ELF-1 (cell line): ENCODE measurements around the gene CPA5.
"Not testable (repeated sequence)": the region's sequence is repeated elsewhere in the genome, so short reads cannot be mapped to it uniquely, and the experiment has no call there.

Source experiments
- DNase-seq: peaks from one replicate; pipeline ENCODE4 v3.0.0-alpha.2; 2016; ENCODE audit warnings: low read depth, low spot score

The CPA5 gene

GRCh38 chr7:130358471-130358870 lies 13.9 kb downstream of the CPA5 start:
- DNase-seq: no peak

DNA sequence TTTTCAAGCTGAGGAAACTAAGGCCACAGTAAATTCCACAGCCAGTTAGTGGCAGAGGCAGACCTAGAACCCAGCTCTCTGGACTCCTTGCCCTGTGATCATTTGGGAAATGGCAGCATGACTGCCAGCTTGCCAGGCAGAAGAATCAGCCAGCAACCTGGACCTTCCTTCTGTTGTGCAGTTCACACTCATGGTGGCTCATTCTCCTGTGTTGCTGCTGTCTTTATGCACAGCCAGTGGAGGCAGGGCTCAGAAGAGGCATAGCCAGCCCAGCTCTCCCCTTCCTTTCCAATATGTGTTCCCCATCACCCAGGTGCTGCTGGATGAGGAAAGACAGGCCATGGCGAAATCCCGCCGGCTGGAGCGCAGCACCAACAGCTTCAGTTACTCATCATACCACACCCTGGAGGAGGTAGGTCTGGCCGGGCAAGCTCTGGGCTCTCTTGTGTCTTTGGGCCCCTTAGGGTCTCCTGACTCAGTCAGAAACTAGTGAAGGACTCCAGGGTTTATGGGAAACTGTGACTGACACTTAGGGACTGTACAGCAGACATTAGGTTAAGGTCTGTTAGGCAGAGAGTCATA lies 14.8 kb downstream of the CPA5 start:
- no peak for DNase-seq

DNA sequence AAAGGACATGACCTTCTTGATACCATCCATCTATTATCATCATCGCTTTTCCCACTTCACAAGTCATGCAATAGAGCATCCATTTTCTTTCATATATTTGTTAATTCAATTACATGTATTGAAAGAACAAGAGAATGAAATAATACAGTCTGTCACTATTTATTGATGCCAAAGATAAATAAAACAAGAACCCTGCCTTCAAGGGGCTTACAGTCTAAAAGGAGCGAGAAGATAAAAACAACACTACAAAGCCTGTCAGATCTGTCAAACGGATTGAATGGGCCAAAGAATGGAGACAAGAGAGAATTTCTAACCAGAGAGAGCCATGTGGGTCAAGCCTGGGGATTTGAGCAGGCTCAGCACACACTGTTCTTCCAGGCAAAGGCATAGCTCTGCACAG lies 15.9 kb downstream of the CPA5 start:
- no peak for DNase-seq

- no peak for DNase-seq
Observed at GRCh38 chr7:130361681-130362080, 17.1 kb downstream of the CPA5 start.

- DNase-seq: no peak
Observed at GRCh38 chr7:130362251-130362816, 17.7 kb downstream of the CPA5 start.

GRCh38 chr7:130363026-130363847 lies 18.6 kb downstream of the CPA5 start:
- no peak for DNase-seq

DNA sequence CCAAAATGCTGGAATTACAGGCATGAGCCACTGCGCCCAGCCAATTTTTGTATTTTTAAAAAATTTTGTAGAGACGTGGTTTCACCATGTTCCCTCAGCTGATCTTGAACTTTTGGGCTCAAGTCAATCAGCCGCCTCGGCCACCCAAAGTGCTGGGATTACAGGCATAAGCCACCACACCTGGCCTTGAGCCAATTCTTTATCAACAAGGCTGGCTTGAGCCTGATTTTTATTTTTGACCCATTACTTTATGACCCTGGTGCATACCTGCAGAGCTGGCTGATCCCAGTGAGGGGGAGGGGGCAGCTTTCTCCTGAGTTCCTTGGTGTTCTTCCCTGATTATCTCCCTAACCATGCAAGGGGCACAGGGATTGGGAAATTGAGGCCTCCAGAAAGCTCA lies 19.8 kb downstream of the CPA5 start:
- DNase-seq: no peak

- DNase-seq: no peak
Observed at GRCh38 chr7:130365088-130365487, 20.5 kb downstream of the CPA5 start.

DNA sequence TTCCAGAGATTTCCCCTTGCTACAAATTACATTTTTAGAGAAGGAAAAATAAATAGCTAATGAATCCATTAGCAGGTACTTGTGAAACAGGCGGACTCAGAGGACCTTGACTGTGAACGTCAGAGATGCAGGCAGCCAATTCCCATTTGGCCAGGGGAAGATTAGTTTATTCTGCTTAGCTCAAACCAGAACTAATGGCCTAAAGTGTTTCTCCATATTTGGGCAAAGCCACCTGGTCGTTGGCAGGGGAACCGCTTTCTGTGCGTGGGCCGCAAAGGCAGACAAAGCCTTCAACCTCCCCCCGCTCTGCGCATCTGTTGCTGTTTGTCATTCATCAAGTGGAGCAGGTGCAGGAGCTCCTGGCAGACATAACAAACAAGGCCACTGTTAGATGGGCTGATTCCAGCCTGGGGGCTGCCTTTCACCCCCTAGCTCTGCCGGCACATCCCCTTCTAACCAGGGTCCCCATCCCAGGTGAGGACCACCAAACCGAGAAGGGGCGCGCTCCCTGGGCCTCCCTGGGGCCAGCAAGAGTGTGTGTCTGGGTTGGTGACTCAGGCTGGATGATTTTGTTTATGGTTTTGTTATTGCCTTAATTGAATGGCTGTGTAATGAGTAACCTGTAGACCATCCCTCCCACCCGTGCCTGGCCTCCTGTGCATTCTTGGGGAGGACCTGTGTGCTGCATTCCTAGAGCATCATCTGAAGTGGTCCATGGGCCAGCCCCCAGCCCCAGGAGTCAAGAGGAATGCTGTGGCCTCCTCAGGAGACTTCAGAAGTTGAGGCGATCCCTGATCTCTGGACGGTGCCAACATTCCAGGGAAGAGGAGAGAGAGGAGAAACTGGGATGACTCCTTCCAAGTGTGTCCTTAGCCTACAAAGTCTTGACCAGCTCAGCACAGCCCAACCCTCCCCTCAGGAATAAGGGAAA lies 21.2 kb downstream of the CPA5 start:
- peak; percentile 76 for DNase-seq

GRCh38 chr7:130366564-130366963 lies 21.9 kb downstream of the CPA5 start:
- no peak for DNase-seq

DNA sequence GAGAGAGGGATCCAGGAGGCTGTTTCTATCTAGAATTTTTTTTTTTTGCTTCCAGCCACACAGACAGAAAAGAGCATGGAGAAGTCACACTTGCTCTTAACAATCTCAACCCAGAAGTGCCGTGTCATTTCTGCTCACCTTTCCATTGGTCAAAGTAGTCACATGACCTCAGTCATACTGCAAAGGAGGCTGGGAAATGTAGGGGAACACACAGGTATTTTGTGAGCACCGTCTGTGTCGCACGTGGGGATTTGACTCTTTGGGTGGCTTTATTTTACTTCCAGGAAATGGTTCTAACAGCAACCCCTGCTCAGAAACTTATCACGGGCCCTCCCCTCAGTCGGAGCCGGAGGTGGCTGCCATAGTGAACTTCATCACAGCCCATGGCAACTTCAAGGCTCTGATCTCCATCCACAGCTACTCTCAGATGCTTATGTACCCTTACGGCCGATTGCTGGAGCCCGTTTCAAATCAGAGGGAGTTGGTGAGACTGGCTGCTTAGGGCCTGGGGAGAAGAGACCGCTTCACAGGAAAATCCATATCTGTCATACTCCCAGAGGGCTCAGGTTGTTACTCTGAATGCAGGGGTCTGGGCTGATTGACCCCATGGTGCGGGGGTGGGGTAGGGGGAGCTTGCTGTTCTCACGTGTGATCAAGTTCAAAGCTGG lies 22.6 kb downstream of the CPA5 start:
- DNase-seq: no peak

DNA sequence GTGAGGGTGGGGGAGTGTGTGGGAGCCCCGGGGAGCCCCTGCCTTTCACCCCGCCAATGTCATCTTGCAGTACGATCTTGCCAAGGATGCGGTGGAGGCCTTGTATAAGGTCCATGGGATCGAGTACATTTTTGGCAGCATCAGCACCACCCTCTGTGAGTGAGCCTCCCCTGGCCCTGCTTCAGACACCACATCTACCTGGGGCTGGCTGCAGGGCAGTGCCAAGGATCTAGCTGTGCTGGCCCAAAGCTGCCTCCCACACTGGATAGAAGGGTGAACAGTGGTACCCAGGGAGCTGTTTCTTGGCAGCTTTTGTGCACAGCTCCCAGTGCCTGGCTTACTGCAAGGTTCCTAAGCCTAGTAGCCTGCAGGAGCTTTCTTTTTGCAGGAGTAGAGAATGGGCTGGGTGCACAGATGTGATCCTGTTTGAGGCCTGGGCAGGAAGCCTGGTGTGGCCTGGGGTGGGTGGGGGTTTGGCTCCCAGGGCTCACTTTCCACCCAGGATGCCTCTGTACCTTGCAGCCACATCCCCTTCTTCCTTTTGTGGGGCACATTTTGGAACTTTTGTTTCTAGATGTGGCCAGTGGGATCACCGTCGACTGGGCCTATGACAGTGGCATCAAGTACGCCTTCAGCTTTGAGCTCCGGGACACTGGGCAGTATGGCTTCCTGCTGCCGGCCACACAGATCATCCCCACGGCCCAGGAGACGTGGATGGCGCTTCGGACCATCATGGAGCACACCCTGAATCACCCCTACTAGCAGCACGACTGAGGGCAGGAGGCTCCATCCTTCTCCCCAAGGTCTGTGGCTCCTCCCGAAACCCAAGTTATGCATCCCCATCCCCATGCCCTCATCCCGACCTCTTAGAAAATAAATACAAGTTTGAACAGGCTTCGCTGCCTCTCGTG lies 23.5 kb downstream of the CPA5 start:
- no peak for DNase-seq

- DNase-seq: no peak
Observed at GRCh38 chr7:130369110-130369711, 24.6 kb downstream of the CPA5 start.

DNA sequence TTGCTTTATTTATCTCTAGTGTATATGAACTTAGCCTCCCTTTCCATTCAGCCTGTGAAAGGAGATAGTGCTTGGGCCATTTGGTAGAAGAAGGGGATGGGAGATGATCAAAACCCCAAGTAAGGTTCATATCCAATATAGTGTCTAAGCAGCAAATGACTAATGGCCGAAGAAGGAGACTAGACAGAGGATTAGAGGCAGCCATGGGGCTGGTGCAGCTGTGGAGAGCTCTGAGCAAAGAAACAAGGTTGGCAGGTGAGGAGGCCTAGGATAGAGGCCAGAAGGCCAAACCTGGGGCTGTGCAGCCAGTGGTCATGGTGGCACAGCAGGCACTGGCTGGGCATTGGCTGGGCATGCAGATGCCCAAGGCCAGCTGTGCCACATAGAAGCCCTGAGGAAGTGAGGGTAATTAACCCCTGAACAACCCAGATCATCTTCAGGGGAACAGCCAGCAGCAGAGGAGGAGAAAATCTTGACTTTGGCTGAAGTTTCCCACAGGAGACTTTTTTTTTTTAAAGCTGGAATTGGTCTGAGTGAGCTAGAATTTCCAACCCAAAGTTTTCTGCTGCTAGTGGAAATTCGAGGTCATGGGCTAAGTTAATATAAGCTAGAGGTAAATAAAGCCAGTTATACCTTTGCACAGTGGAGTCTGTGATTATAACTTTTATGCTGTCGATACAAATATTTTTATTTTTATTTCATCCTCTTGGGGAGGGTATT lies 25.4 kb downstream of the CPA5 start:
- no peak for DNase-seq

- DNase-seq: no peak
Observed at GRCh38 chr7:130371046-130371445, 26.4 kb downstream of the CPA5 start.

GRCh38 chr7:130372402-130373165 lies 28.0 kb downstream of the CPA5 start:
- DNase-seq: no peak

GRCh38 chr7:130374507-130374906 lies 29.9 kb downstream of the CPA5 start:
- DNase-seq: no peak

DNA sequence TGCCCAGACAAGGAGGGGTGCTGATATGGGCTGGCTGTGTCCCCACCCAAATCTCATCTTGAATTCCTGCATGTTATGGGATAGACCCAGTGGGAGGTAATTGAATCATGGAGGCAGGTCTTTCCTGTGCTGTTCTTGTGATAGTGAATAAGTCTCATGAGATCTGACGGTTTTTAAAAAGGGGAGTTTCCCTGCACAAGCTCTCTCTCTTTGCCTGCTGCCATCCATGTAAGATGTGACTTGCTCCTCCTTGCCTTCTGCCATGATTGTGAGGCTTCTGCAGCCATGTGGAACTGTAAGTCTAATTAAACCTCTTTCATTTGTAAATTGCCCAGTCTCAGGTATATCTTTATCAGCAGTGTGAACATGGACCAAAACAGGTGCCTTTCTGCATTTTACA lies 31.8 kb downstream of the CPA5 start:
- not testable (repeated sequence) for DNase-seq

DNA sequence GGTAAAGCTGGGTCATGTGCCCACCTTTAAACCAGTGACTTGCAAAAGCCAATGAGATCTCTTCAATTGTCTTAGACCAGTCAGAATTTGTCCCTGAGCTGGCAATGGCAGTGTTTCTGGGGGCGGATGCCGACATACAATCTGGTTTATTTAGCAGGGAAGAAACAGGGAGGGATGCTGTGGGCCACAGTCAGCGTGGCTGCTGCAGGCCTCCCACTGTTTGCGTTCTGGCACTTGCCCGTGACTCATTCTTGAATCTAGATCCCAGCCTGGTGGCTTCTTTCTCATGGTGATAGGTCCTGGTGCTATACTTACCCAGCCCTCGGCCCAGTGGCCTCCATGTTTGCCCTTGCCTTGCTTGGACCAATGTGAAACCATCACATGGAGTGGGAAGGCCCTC lies 32.6 kb downstream of the CPA5 start:
- no peak for DNase-seq
